DOHH2 (cell line): Measurements from ENCODE around the gene SART3.

ENCODE experiments used
- H3F3A ChIP-seq: fragments of 200-600 bp; sonication (generic), shearing (Covaris generic); 2 replicates; pipeline ENCODE4 v1.6.0; 2016; ENCODE audit warnings: antibody characterized with exemption, mild to moderate bottlenecking; ENCODE audit not compliant: control insufficient read depth, insufficient read depth
- H3K27ac ChIP-seq: fragments of 200-600 bp; sonication (generic); 2 replicates; pipeline ENCODE4 v1.5.1; 2014; ENCODE audit warnings: low read depth, mild to moderate bottlenecking, low read length, moderate library complexity
- H3K27me3 ChIP-seq: fragments of 200-600 bp; sonication (generic); 2 replicates; pipeline ENCODE4 v1.6.1; 2014; ENCODE audit warnings: mild to moderate bottlenecking, low read length, mixed read lengths; ENCODE audit not compliant: control insufficient read depth
- H3K36me3 ChIP-seq: fragments of 200-600 bp; sonication (generic); 2 replicates; pipeline ENCODE4 v1.6.1; 2014; ENCODE audit warnings: mild to moderate bottlenecking, low read length, moderate library complexity, mixed read lengths; ENCODE audit not compliant: control insufficient read depth
- H3K4me1 ChIP-seq: fragments of 200-600 bp; sonication (generic); 2 replicates; pipeline ENCODE4 v1.6.1; 2014; ENCODE audit warnings: mild to moderate bottlenecking, low read length, mixed read lengths; ENCODE audit not compliant: control insufficient read depth
- H3K4me2 ChIP-seq: fragments of 200-600 bp; sonication (generic); 2 replicates; pipeline ENCODE4 v1.6.0; 2014; ENCODE audit warnings: mild to moderate bottlenecking, low read length, moderate library complexity
- H3K4me3 ChIP-seq: fragments of 200-600 bp; sonication (generic); 2 replicates; pipeline ENCODE4 v1.5.1; 2014; ENCODE audit warnings: mild to moderate bottlenecking, low read length, mixed read lengths
- H3K79me2 ChIP-seq: fragments of 200-600 bp; sonication (generic); 2 replicates; pipeline ENCODE4 v1.6.1; 2014; ENCODE audit warnings: mild to moderate bottlenecking, low read length, mixed read lengths; ENCODE audit not compliant: control insufficient read depth
- H3K9me2 ChIP-seq: fragments of 200-600 bp; sonication (generic); replicated peaks from 2 replicates; pipeline ENCODE4 v1.6.1; 2014; ENCODE audit warnings: mild to moderate bottlenecking, low read length, mixed read lengths; ENCODE audit not compliant: control insufficient read depth
- H3K9me3 ChIP-seq: fragments of 200-600 bp; sonication (generic); 2 replicates; pipeline ENCODE4 v1.6.1; 2014; ENCODE audit warnings: antibody characterized with exemption, low read length, mixed read lengths; ENCODE audit not compliant: control insufficient read depth, insufficient read depth
- H4K20me1 ChIP-seq: fragments of 200-600 bp; sonication (generic); 2 replicates; pipeline ENCODE4 v1.6.0; 2014; ENCODE audit warnings: low read depth, mild to moderate bottlenecking, antibody characterized with exemption, low read length, moderate library complexity; ENCODE audit not compliant: control insufficient read depth, insufficient read depth
- EZH2phosphoT487 ChIP-seq: fragments of 200-600 bp; sonication (generic); IDR thresholded peaks from 2 replicates; pipeline ENCODE4 v1.6.1; 2017; ENCODE audit warnings: borderline replicate concordance, mild to moderate bottlenecking, antibody characterized with exemption, low read length, moderate library complexity, mixed read lengths
- TF ChIP-seq, protein P1 (sequence below): fragments of 200-600 bp; sonication (generic); IDR thresholded peaks from one replicate; pipeline ENCODE4 v1.5.1; 2014; ENCODE audit warnings: antibody characterized with exemption, mild to moderate bottlenecking, low read depth, low read length; ENCODE audit not compliant: poor library complexity, severe bottlenecking

Gene SART3

DNA sequence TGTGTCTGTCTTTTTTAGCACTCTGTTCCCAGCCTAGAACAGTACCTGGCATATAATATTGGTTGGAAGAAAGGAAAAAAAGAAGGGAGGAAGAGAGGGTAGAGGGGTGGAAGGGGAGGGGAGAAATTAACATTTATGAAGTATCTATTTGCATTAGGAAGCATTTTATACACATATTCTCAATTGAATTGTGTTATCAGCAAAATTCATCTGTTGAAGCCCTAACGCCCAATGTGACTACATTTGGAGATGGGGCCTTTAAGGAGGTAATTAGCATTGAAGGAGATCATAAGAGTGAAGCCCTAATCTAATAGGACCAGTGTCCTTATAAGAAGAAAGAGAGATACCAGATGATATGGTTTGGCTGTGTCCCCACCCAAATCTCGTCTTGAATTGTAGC lies 76.1 kb downstream of the SART3 start:
- Histone ChIP-seq H3F3A (no peaks in the 10 kb centered on the region), H3K4me3 (no peak overlapping the region), H3K9me2 (no peaks in the 10 kb centered on the region), H3K79me2 (no peaks in the 10 kb centered on the region), H3K4me2 (no peak overlapping the region), H4K20me1 (no peaks in the 10 kb centered on the region), H3K9me3 (peaks cover 4% of the 10 kb centered on the region; the same call in 1 of the 2 replicates), H3K27ac (no peak overlapping the region), H3K27me3 (no peaks in the 10 kb centered on the region), H3K36me3 (no peaks in the 10 kb centered on the region), H3K4me1 (no peaks in the 10 kb centered on the region)
- TF ChIP-seq, protein P1, sequence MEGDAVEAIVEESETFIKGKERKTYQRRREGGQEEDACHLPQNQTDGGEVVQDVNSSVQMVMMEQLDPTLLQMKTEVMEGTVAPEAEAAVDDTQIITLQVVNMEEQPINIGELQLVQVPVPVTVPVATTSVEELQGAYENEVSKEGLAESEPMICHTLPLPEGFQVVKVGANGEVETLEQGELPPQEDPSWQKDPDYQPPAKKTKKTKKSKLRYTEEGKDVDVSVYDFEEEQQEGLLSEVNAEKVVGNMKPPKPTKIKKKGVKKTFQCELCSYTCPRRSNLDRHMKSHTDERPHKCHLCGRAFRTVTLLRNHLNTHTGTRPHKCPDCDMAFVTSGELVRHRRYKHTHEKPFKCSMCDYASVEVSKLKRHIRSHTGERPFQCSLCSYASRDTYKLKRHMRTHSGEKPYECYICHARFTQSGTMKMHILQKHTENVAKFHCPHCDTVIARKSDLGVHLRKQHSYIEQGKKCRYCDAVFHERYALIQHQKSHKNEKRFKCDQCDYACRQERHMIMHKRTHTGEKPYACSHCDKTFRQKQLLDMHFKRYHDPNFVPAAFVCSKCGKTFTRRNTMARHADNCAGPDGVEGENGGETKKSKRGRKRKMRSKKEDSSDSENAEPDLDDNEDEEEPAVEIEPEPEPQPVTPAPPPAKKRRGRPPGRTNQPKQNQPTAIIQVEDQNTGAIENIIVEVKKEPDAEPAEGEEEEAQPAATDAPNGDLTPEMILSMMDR: no peak
- no peak for TF ChIP-seq EZH2phosphoT487

DNA sequence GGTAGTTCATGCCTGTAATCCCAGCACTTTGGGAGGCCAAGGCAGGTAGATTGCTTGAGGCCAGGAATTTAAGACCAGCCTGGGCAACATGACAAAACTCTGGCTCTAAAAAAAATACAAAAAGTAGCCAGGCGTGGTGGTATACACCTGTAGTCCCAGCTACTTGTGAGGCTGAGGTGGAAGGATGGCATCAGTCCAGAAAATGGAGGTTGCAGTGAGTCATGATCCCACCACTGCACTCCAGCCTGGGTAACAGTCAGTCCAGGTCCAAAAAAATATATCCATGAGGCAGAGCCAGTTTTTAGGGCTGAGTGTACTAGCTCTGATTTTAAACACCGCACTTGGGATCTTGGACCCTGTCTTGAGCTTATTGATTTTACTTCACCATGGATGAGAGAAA lies 76.5 kb downstream of the SART3 start:
- H4K20me1 ChIP-seq: no peaks in the 10 kb centered on the region
- TF ChIP-seq, protein P1: no peak
- TF ChIP-seq EZH2phosphoT487: no peak
- H3K27me3 ChIP-seq: no peaks in the 10 kb centered on the region
- no peaks in the 10 kb centered on the region for H3K4me1 ChIP-seq
- H3K4me2 ChIP-seq: no peak overlapping the region
- H3K27ac ChIP-seq: no peak overlapping the region
- no peaks in the 10 kb centered on the region for H3K9me2 ChIP-seq
- H3K4me3 ChIP-seq: no peak overlapping the region
- H3K9me3 ChIP-seq: peaks cover 4% of the 10 kb centered on the region; the same call in 1 of the 2 replicates
- no peaks in the 10 kb centered on the region for H3F3A ChIP-seq
- no peaks in the 10 kb centered on the region for H3K36me3 ChIP-seq
- H3K79me2 ChIP-seq: no peaks in the 10 kb centered on the region

GRCh38 chr12:108483213-108484059 lies 77.5 kb downstream of the SART3 start:
- H3K4me2 ChIP-seq: no peak overlapping the region
- H3K27ac ChIP-seq: no peak overlapping the region
- H3K79me2 ChIP-seq: no peaks in the 10 kb centered on the region
- H3K9me2 ChIP-seq: no peaks in the 10 kb centered on the region
- TF ChIP-seq, protein P1: no peak
- TF ChIP-seq EZH2phosphoT487: no peak
- no peaks in the 10 kb centered on the region for H4K20me1 ChIP-seq
- no peaks in the 10 kb centered on the region for H3F3A ChIP-seq
- H3K36me3 ChIP-seq: no peaks in the 10 kb centered on the region
- peaks cover 4% of the 10 kb centered on the region; the same call in 1 of the 2 replicates for H3K9me3 ChIP-seq
- H3K4me3 ChIP-seq: no peak overlapping the region
- no peaks in the 10 kb centered on the region for H3K4me1 ChIP-seq
- no peaks in the 10 kb centered on the region for H3K27me3 ChIP-seq
